Esophagus muscularis mucosa (tissue), 4 donors: ENCODE measurements around the gene VPS35. TPM values are rescaled to one million over a fixed set of nuclear protein-coding genes. Genes with fewer than 3 reads are reported as not detected.

Experiments
- DNase-seq: peaks from one replicate; pipeline ENCODE4 v3.0.0-alpha.2; 2017; ENCODE audit errors: extremely low spot score
- H3K27ac ChIP-seq, 4 donors: fragments of 200-600 bp; sonication (generic); replicated peaks in 1 of 4; 1 replicate in 3 of 4; 2 replicates in 1 of 4; pipeline ENCODE4 v1.5.1; 2016 to 2019; ENCODE audit warnings: mild to moderate bottlenecking in 1 of 4
- H3K27me3 ChIP-seq, 4 donors: fragments of 200-600 bp; sonication (generic); one replicate each; pipeline versions ENCODE4 v1.5.1 to v1.6.0; 2016 to 2019
- H3K36me3 ChIP-seq, 4 donors: fragments of 200-600 bp; sonication (generic); one replicate each; pipeline ENCODE4 v1.5.1; 2016 to 2019
- H3K4me1 ChIP-seq, 4 donors: fragments of 200-600 bp; sonication (generic); one replicate each; pipeline ENCODE4 v1.5.1; 2016 to 2019
- H3K4me3 ChIP-seq, 4 donors: fragments of 200-600 bp; sonication (generic); 1 replicate in 2 of 4; 2 replicates in 2 of 4; pipeline ENCODE4 v1.5.1; 2016 to 2019; ENCODE audit warnings: mild to moderate bottlenecking in 4 of 4, moderate library complexity in 1 of 4
- H3K9me3 ChIP-seq, 4 donors: fragments of 200-600 bp; sonication (generic); 1 replicate in 3 of 4; 2 replicates in 1 of 4; pipeline ENCODE4 v1.5.1; 2016 to 2019
- EP300 ChIP-seq: sonication (generic); formaldehyde crosslinking; IDR thresholded peaks from one replicate; pipeline ENCODE4 v1.6.1; 2017; ENCODE audit warnings: antibody characterized with exemption
- POLR2A ChIP-seq: fragments of 450-650 bp; IDR thresholded peaks from one replicate; pipeline ENCODE4 v1.6.1; 2017; ENCODE audit warnings: antibody characterized with exemption, moderate library complexity, mild to moderate bottlenecking, low read depth
- POLR2AphosphoS5 ChIP-seq, 2 donors: sonication (generic); formaldehyde crosslinking; IDR thresholded peaks; one replicate each; pipeline ENCODE4 v1.6.1; 2017; ENCODE audit warnings: antibody characterized with exemption in 2 of 2
- WGBS: methylation state at CpG from one replicate; pipeline ENCODE4 v1.1.5; 2018; 5-methylcytosine and 5-hydroxymethylcytosine counted together
- intact Hi-C: fragments of 100-400 bp; cut with DNase I; formaldehyde crosslinking; loops from one replicate; pipeline ENCODE4 v1.15.1; 2023
- total RNA-seq, 4 donors: library from RNA; depleted of rRNA; stranded (reverse); fragments of >200 nt; gene quantifications; one replicate each; pipeline versions ENCODE4 v1.1.0 to v1.2.1, GENCODE V29; 2016
- TF ChIP-seq, protein P1 (sequence below), 3 experiments: fragments of 200-600 bp in 2 of 3; fragments of 450-650 bp in 1 of 3; sonication (generic) in 2 of 3; IDR thresholded peaks; one replicate each; pipeline ENCODE4 v1.5.1; 2017 to 2019; ENCODE audit warnings: antibody characterized with exemption in 3 of 3, mild to moderate bottlenecking in 2 of 3, moderate library complexity in 1 of 3

VPS35 gene
- total RNA-seq, 4 donors from 2014 or later, result 58.7 to 100 (median 67.3) TPM

DNA sequence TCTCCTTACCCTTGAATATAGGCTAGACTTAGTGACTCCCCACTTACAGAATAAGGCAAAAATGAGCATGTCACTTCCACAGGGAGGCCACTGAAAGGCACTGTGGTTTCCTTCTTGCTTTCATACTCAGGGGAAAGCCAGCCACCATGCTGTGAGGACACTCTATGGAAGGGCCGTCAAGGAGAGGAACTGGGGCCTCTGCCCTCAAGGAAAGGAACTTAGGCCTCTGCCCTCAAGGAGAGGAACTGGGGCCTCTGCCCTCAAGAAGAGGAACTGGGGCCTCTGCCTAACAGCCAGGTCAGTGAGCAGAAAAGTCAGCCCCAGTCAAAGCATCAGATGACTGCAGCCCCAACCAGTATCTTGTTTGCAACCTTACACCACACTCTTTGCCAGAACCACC is 30.1 kb downstream of the VPS35 start:
- Histone ChIP-seq H3K27me3 (no peaks in the 10 kb centered on the region), H3K9me3 (no peaks in the 10 kb centered on the region), H3K36me3 (peaks cover 41 to 64% (median 56%) of the 10 kb centered on the region in 4 donors), H3K27ac (no peak overlapping the region), H3K4me3 (no peak overlapping the region), H3K4me1 (no peaks in the 10 kb centered on the region)
- DNase-seq, result no peak
- TF ChIP-seq, protein P1, sequence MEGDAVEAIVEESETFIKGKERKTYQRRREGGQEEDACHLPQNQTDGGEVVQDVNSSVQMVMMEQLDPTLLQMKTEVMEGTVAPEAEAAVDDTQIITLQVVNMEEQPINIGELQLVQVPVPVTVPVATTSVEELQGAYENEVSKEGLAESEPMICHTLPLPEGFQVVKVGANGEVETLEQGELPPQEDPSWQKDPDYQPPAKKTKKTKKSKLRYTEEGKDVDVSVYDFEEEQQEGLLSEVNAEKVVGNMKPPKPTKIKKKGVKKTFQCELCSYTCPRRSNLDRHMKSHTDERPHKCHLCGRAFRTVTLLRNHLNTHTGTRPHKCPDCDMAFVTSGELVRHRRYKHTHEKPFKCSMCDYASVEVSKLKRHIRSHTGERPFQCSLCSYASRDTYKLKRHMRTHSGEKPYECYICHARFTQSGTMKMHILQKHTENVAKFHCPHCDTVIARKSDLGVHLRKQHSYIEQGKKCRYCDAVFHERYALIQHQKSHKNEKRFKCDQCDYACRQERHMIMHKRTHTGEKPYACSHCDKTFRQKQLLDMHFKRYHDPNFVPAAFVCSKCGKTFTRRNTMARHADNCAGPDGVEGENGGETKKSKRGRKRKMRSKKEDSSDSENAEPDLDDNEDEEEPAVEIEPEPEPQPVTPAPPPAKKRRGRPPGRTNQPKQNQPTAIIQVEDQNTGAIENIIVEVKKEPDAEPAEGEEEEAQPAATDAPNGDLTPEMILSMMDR (IDR thresholded peaks at IDR 0.05), result no peak
- TF ChIP-seq POLR2AphosphoS5 (IDR thresholded peaks at IDR 0.05), result no peak
- TF ChIP-seq POLR2A, result no peak
- no peak for TF ChIP-seq EP300
- 71% methylated on average over 1 of the region's 1 CpG for WGBS
- intact Hi-C loops, result no loop called here

DNA sequence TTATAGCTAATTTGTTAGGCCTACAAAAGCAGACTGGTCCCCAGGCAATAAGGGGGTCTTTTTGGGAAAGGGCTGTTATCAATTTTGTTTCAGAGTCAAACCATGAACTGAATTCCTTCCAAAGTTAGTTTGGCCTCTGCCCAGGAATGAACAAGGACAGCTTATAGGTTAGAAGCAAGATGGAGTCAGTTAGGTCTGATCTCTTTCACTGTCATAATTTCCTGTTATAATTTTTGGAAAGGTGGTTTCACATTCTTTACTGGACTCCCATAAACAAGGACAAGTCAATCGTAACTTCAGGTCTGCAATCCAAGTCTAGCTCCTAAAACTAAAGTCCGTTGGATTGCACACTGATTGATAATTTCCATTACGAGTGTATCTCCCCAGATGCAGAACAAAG is 37.7 kb downstream of the VPS35 start:
- TF ChIP-seq EP300 (no peak), POLR2A (no peak), POLR2AphosphoS5 (IDR thresholded peaks at IDR 0.05) (no peak)
- TF ChIP-seq, protein P1 (IDR thresholded peaks at IDR 0.05), result no peak
- H3K27me3 ChIP-seq, result no peaks in the 10 kb centered on the region
- H3K9me3 ChIP-seq, result no peaks in the 10 kb centered on the region
- H3K27ac ChIP-seq, result no peak overlapping the region
- intact Hi-C loops, result no loop called here
- H3K36me3 ChIP-seq, result peaks cover 0 to 4% (median 0%) of the 10 kb centered on the region in 4 donors
- H3K4me1 ChIP-seq, result peaks cover 0 to 10% (median 2%) of the 10 kb centered on the region in 4 donors
- WGBS, result 89% methylated on average over 3 of the region's 3 CpGs
- no peak for DNase-seq
- no peak overlapping the region for H3K4me3 ChIP-seq

DNA sequence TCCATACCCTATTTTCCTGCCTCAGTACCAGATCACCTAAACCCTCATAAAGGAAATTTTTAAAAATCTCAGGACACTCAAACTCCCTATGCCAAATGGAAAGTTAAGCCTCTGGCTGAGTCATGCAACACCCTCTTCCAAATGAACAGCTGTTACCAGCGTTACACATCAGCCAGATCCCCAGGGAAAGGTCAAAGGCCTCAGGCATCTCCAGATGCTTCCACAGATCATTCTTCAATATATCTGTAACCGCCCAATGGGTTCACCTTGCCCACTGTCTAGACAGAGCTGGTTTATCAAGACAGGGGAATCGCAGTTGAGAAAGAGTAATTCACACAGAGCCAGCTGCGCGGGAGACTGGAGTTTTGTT is 38.7 kb downstream of the VPS35 start:
- TF ChIP-seq POLR2AphosphoS5 (IDR thresholded peaks at IDR 0.05) (peak; percentile 28 to 46), POLR2A (no peak)
- WGBS, result 82% methylated on average over 5 of the region's 5 CpGs
- no peak for DNase-seq
- peak overlapping the region; percentile 64 to 74 (median 70) for H3K27ac ChIP-seq
- peaks cover 0 to 10% (median 2%) of the 10 kb centered on the region in 4 donors for H3K4me1 ChIP-seq
- H3K4me3 ChIP-seq, result peak overlapping the region; percentile 42 to 48 (median 44)
- intact Hi-C loops, result no loop called here
- no peaks in the 10 kb centered on the region for H3K27me3 ChIP-seq
- H3K36me3 ChIP-seq, result no peaks in the 10 kb centered on the region
- no peaks in the 10 kb centered on the region for H3K9me3 ChIP-seq

DNA sequence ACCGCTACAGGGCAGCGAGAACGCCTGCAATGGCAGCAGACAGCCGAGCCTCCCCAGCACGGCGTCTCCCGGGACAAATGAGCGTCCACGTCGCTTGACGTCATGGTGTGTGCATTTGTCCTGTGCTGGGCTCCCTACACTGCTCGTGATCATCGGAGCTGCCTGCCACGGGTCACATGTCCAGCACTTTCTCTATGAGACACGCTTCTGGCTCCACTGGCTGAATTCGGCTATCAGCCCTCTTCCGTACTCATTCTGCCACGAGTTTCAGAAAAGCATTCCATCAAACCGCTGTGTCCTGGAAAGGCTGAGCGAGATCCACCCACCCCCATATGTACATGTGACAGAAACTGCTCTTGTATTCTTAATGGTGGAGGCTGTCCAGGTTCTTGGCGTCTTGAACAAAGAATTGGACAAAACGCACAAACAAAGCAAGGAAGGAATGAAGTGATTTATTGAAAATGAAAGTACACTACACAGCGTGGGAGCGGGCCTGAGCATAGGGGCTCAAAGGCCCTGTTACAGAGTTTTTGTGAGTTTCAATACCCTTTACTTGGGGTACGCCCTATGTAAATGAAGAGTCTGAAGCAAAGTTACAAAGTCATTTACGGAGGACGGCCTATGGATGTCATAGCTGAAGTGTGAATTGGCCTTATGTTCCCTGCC is 39.3 kb downstream of the VPS35 start:
- H3K4me3 ChIP-seq, result peak overlapping the region; percentile 42 to 48 (median 44)
- H3K27me3 ChIP-seq, result no peaks in the 10 kb centered on the region
- peaks cover 0 to 10% (median 2%) of the 10 kb centered on the region in 4 donors for H3K4me1 ChIP-seq
- H3K27ac ChIP-seq, result peak overlapping the region; percentile 64 to 74 (median 70)
- DNase-seq, result no peak
- 65% methylated on average over 27 of the region's 27 CpGs for WGBS
- H3K9me3 ChIP-seq, result no peaks in the 10 kb centered on the region
- peak; percentile 10 for TF ChIP-seq POLR2A
- TF ChIP-seq, protein P1 (IDR thresholded peaks at IDR 0.05), result no peak
- TF ChIP-seq EP300, result no peak
- peak; percentile 49 to 89 for TF ChIP-seq POLR2AphosphoS5 (IDR thresholded peaks at IDR 0.05)
- no peaks in the 10 kb centered on the region for H3K36me3 ChIP-seq
- intact Hi-C loops, result no loop called here

DNA sequence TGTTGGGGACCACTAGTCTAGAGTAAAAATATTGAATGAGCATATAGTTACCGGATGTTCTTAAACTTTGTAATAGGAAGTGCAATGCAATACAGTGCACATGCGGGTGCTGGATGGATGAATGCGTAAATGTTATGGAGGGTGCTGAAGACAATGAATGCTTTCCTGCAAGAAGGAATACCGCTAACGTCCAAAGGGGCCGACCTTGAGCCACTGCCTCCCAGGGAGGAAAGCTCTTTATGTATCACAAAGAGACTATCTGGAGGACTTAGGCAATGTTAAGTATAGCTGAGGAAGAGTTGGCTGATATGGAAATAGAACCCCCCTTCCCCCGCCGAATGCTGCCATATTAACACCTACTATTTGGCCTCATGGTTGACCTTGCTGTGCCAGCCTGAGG is 40.3 kb downstream of the VPS35 start:
- Histone ChIP-seq H3K9me3 (no peaks in the 10 kb centered on the region), H3K36me3 (no peaks in the 10 kb centered on the region), H3K27me3 (no peaks in the 10 kb centered on the region), H3K27ac (peak overlapping the region in 1 of 4 donors; percentile 70), H3K4me1 (peaks cover 0 to 10% (median 2%) of the 10 kb centered on the region in 4 donors), H3K4me3 (no peak overlapping the region)
- WGBS, result 89% methylated on average over 8 of the region's 8 CpGs
- DNase-seq, result no peak
- TF ChIP-seq EP300 (no peak), POLR2A (no peak), POLR2AphosphoS5 (IDR thresholded peaks at IDR 0.05) (no peak)
- TF ChIP-seq, protein P1 (IDR thresholded peaks at IDR 0.05), result no peak
- intact Hi-C loops, result no loop called here
